ENCODE data around the gene KIAA1328. TPM values are rescaled to one million over a fixed set of nuclear protein-coding genes. Genes with fewer than 3 reads are reported as not detected.

Gene KIAA1328
- total RNA-seq, 1 donor from 2014 or later: 11.9 TPM

GRCh38 chr18:36848609-36849008 lies 19.7 kb downstream of the KIAA1328 start:
- intact Hi-C loops (cut with DNase I): no loop called here
- TF ChIP-seq, protein P1, sequence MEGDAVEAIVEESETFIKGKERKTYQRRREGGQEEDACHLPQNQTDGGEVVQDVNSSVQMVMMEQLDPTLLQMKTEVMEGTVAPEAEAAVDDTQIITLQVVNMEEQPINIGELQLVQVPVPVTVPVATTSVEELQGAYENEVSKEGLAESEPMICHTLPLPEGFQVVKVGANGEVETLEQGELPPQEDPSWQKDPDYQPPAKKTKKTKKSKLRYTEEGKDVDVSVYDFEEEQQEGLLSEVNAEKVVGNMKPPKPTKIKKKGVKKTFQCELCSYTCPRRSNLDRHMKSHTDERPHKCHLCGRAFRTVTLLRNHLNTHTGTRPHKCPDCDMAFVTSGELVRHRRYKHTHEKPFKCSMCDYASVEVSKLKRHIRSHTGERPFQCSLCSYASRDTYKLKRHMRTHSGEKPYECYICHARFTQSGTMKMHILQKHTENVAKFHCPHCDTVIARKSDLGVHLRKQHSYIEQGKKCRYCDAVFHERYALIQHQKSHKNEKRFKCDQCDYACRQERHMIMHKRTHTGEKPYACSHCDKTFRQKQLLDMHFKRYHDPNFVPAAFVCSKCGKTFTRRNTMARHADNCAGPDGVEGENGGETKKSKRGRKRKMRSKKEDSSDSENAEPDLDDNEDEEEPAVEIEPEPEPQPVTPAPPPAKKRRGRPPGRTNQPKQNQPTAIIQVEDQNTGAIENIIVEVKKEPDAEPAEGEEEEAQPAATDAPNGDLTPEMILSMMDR (IDR thresholded peaks at IDR 0.05): no peak

DNA sequence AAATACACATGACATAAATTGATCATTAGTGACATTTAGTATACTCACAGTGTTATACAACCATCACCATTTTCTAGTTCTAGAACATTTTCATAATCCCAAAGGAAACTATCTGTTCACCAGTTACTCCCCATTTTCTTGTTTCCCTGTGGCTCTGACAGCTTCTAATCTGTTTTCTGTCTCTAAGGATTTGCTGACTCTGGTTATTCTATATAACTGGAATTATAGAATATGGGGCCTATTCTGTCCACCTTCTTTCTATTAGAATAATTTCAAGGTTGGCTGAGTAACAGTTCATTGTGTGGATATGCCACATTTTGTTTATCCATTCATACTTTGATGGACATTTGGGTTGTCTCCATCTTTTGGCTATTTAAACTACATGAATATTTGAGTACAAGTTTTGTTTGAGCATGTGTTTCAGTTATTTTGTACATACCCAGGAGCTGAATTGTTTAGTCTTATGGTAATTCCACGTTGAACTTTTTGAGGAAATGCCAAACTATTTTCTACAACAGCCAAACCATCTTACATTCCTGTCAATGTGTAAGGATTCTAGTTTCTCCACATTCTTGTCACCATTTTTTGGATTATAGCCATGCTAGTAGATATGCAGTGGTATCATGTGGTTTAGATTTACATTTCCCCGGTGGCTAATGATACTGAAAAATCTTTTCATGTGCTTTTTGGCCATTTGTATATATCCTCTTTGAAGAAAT lies 20.5 kb downstream of the KIAA1328 start:
- H3K9me3 ChIP-seq: no peaks in the 10 kb centered on the region
- H3K4me1 ChIP-seq: no peaks in the 10 kb centered on the region
- TF ChIP-seq, protein P1 (IDR thresholded peaks at IDR 0.05): no peak
- no peak overlapping the region for H3K27ac ChIP-seq
- no peaks in the 10 kb centered on the region for H3K36me3 ChIP-seq
- H3K27me3 ChIP-seq: no peaks in the 10 kb centered on the region
- ATAC-seq (no peak), DNase-seq (no peak)
- no peak overlapping the region for H3K4me3 ChIP-seq
- intact Hi-C loops (cut with DNase I): no loop called here

More at GRCh38 chr18:36848609-36849008, 19.7 kb downstream of the KIAA1328 start:
- Histone ChIP-seq H3K4me1 (no peaks in the 10 kb centered on the region), H3K36me3 (no peaks in the 10 kb centered on the region), H3K9me3 (no peaks in the 10 kb centered on the region), H3K27me3 (no peaks in the 10 kb centered on the region), H3K4me3 (no peak overlapping the region), H3K27ac (no peak overlapping the region)
- DNase-seq (no peak), ATAC-seq (no peak)

DNA sequence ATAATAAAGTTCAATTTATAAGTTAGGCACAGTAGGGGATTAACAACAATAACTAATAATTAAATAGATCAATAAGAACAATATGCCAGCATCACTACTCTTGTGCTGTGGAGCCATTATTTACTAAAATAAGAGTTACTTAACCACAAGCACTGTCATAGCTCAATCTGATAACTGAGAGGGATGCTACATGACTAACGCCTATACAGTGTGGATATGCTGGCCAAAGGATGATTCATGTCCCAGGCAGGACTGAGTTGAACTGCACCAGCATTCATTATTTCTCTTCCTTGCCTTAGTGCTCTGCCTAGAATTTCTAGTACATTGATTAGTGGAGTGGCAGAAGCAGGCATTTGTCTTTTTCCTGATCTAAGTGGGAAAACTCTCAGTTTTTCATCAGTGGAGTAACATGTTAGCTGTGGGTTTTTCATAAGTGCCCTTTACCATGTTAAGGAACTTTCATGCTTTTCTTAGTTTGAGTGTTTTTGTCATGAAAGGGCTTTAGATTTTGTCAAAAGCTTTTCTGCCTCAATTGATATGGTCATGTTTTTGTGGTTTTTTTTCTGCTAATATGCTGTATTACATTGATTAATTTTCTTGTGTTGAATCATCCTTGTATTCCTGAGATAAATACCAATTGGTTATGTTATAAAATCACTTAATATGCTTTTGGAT lies 21.7 kb downstream of the KIAA1328 start:
- TF ChIP-seq, protein P1 (IDR thresholded peaks at IDR 0.05): no peak
- no peaks in the 10 kb centered on the region for H3K4me1 ChIP-seq
- ATAC-seq (no peak), DNase-seq (no peak)
- intact Hi-C loops (cut with DNase I): no loop called here
- H3K27ac ChIP-seq: no peak overlapping the region
- H3K9me3 ChIP-seq: no peaks in the 10 kb centered on the region
- no peak overlapping the region for H3K4me3 ChIP-seq
- no peaks in the 10 kb centered on the region for H3K36me3 ChIP-seq
- no peaks in the 10 kb centered on the region for H3K27me3 ChIP-seq

- H3K4me3 ChIP-seq: no peak overlapping the region
- H3K9me3 ChIP-seq: no peaks in the 10 kb centered on the region
- H3K4me1 ChIP-seq: no peaks in the 10 kb centered on the region
- no peak for DNase-seq
- H3K27ac ChIP-seq: no peak overlapping the region
- no peak for ATAC-seq
- H3K36me3 ChIP-seq: no peaks in the 10 kb centered on the region
- TF ChIP-seq, protein P1 (IDR thresholded peaks at IDR 0.05): no peak
- H3K27me3 ChIP-seq: no peaks in the 10 kb centered on the region
- intact Hi-C loops (cut with DNase I): no loop called here
Measured at GRCh38 chr18:36851202-36851590, 22.3 kb downstream of the KIAA1328 start.

GRCh38 chr18:36856815-36857214 lies 27.9 kb downstream of the KIAA1328 start:
- intact Hi-C loops (cut with DNase I): no loop called here
- ATAC-seq (no peak), DNase-seq (no peak)
- no peaks in the 10 kb centered on the region for H3K27me3 ChIP-seq
- H3K4me3 ChIP-seq: no peak overlapping the region
- no peaks in the 10 kb centered on the region for H3K36me3 ChIP-seq
- H3K9me3 ChIP-seq: no peaks in the 10 kb centered on the region
- TF ChIP-seq, protein P1 (IDR thresholded peaks at IDR 0.05): no peak
- no peak overlapping the region for H3K27ac ChIP-seq
- H3K4me1 ChIP-seq: no peaks in the 10 kb centered on the region

Measured in upper lobe of right lung (tissue), 1 donor.